ENCODE measurements around the gene MAN1A1. TPM values are rescaled to one million over a fixed set of nuclear protein-coding genes. Genes with fewer than 3 reads are reported as not detected.

Gene MAN1A1
- total and polyA plus RNA-seq, 11 donors: 5.6 to 30.6 (median 12.6) TPM

DNA sequence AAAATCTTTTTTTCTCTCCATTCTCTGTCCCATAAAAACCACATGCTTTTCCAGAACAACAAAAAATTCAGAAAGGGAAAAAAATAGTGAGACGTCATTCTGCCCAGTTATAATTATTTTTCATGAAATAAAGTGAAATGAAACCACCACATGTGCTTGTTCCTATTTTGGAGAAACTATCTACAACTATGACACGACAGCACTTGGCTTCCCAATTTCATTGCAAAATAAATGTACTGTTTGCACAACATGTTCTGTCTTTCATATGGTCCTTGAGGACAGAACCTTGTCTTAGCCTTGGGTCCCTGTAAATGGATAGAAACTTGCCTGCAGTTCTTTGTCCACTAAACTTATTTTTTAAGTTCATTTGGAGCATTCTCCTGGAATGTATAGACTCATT, 5.6 kb upstream of the MAN1A1 start:
- Histone ChIP-seq H3K4me1 (peaks cover 0 to 62% (median 2%) of the 10 kb centered on the region in 12 donors), H3K4me3 (no peak overlapping the region), H3K27me3 (no peaks in the 10 kb centered on the region), H3K9me3 (no peaks in the 10 kb centered on the region), H3K36me3 (no peaks in the 10 kb centered on the region), H3K27ac (peak overlapping the region in 5 of 12 donors; percentile 4 to 72 (median 23))
- DNase-seq (no peak), ATAC-seq (peak in 3 of 4 donors; percentile 70 to 84 (median 71))
- intact Hi-C loops (cut with DNase I): loop anchor here in 2 of 10 donors (10.0 kb wide), 2 partner anchors 90 to 390 kb away; no protein-coding TSS in a partner anchor
- TF ChIP-seq, protein P1, sequence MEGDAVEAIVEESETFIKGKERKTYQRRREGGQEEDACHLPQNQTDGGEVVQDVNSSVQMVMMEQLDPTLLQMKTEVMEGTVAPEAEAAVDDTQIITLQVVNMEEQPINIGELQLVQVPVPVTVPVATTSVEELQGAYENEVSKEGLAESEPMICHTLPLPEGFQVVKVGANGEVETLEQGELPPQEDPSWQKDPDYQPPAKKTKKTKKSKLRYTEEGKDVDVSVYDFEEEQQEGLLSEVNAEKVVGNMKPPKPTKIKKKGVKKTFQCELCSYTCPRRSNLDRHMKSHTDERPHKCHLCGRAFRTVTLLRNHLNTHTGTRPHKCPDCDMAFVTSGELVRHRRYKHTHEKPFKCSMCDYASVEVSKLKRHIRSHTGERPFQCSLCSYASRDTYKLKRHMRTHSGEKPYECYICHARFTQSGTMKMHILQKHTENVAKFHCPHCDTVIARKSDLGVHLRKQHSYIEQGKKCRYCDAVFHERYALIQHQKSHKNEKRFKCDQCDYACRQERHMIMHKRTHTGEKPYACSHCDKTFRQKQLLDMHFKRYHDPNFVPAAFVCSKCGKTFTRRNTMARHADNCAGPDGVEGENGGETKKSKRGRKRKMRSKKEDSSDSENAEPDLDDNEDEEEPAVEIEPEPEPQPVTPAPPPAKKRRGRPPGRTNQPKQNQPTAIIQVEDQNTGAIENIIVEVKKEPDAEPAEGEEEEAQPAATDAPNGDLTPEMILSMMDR (IDR thresholded peaks at IDR 0.05): no peak
- no peak for TF ChIP-seq POLR2A (IDR thresholded peaks at IDR 0.05)
- 51 to 80% (median 58%) methylated on average over 2 of the region's 2 CpGs for WGBS, 4 donors

DNA sequence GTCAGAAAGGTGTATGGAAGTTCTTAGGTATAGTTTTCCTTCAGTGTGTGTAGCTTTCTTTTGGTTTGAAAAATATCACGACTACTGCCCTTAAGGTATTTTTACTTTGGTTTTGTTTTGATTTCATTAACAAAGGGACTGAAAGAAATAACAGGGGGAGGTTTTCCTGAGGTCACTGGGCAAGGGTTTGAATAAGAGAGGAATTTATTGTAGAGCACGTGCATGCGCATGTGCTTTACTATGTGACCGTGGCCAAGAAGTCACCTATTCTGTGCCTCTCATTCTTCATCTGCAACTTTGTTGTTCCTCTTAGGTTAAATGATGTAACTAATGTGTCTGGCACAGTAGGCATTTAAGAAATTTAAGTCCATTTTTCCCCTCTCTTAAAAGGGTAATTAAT, 4.1 kb upstream of the MAN1A1 start:
- Histone ChIP-seq H3K9me3 (no peaks in the 10 kb centered on the region), H3K4me1 (peaks cover 0 to 55% (median 2%) of the 10 kb centered on the region in 12 donors), H3K36me3 (no peaks in the 10 kb centered on the region), H3K27me3 (no peaks in the 10 kb centered on the region), H3K4me3 (no peak overlapping the region), H3K27ac (peak overlapping the region in 2 of 12 donors; percentile 10 to 72)
- WGBS, 4 donors: 67 to 83% (median 80%) methylated on average over 4 of the region's 4 CpGs
- no peak for DNase-seq
- intact Hi-C loops (cut with DNase I): loop anchor here in 2 of 10 donors (5.0 to 10.0 kb wide), 3 partner anchors 91 to 624 kb away; no protein-coding TSS in a partner anchor
- TF ChIP-seq POLR2A (IDR thresholded peaks at IDR 0.05): no peak
- TF ChIP-seq, protein P1 (IDR thresholded peaks at IDR 0.05): no peak
- ATAC-seq: no peak

DNA sequence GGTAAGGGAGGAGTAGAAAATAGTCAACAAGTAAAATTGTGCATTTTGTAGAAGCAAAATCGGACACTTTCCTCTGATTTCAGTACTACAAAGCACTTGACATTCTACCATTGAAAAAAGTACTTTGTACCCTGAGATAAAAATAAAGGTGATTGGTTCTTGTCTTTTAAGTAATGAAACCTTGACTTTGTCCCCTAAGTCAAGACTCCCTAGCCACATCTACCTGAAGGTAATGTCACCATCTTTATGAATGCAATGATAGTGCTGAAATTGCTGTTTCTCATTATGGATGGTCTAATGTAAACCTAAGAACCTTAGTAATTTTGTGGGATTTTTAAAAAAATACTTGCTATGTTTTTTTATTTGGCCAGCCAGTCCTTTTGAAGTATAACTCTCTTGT, 2.4 kb upstream of the MAN1A1 start:
- Histone ChIP-seq H3K4me1 (peaks cover 0 to 66% (median 10%) of the 10 kb centered on the region in 12 donors), H3K4me3 (peak overlapping the region in 1 of 12 donors; percentile 98), H3K36me3 (no peaks in the 10 kb centered on the region), H3K27me3 (no peaks in the 10 kb centered on the region), H3K9me3 (no peaks in the 10 kb centered on the region), H3K27ac (no peak overlapping the region)
- intact Hi-C loops (cut with DNase I): loop anchor here in 2 of 10 donors (5.0 to 10.0 kb wide), 3 partner anchors 93 to 625 kb away; no protein-coding TSS in a partner anchor
- 92 to 98% (median 95%) methylated on average over 1 of the region's 1 CpG for WGBS, 4 donors
- DNase-seq (no peak), ATAC-seq (no peak)
- TF ChIP-seq, protein P1 (IDR thresholded peaks at IDR 0.05): no peak
- no peak for TF ChIP-seq POLR2A (IDR thresholded peaks at IDR 0.05)

DNA sequence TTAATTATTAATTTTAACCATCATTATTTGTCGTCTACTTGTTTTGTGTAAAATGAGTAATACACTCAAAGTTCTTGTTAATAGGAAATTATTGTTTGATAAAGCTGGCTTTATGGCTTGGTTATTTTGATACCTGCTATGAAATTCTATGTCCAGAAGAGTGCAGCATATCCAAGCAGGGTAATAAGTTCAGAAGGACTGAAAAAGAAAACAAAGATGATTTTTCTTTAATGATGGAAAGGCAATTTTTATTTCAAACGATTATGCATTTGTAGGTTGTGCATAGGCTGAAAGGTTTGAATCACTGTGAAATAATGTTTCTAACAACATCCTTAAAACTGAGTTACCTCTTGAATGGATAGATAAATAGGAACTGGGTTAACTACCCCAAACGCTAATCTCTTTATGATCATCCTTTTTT, 1.4 kb upstream of the MAN1A1 start:
- no peak for DNase-seq
- intact Hi-C loops (cut with DNase I): loop anchor here in 2 of 10 donors (5.0 to 10.0 kb wide), 3 partner anchors 94 to 626 kb away; no protein-coding TSS in a partner anchor
- ATAC-seq: no peak
- H3K4me1 ChIP-seq: peaks cover 0 to 71% (median 16%) of the 10 kb centered on the region in 12 donors
- 32 to 38% (median 34%) methylated on average over 3 of the region's 3 CpGs for WGBS, 4 donors
- no peak for TF ChIP-seq POLR2A (IDR thresholded peaks at IDR 0.05)
- TF ChIP-seq, protein P1 (IDR thresholded peaks at IDR 0.05): peak; percentile 22 to 64 (median 48)
- H3K36me3 ChIP-seq: no peaks in the 10 kb centered on the region
- H3K27ac ChIP-seq: peak overlapping the region in 11 of 12 donors; percentile 89 to 99 (median 95)
- no peaks in the 10 kb centered on the region for H3K9me3 ChIP-seq
- no peaks in the 10 kb centered on the region for H3K27me3 ChIP-seq
- peak overlapping the region; percentile 77 to 99 (median 94) for H3K4me3 ChIP-seq
